Jurkat, Clone E6-1 (cell line): ENCODE results near the gene CCNB3. TPM values are rescaled to one million over a fixed set of nuclear protein-coding genes. Genes with fewer than 3 reads are reported as not detected.
"Not testable (repeated sequence)": the region's sequence is repeated elsewhere in the genome, so short reads cannot be mapped to it uniquely, and the experiment has no call there.

Experiments
- DNase-seq: peaks from one replicate; pipeline ENCODE4 v3.0.0-alpha.2; 2011; ENCODE audit warnings: low read depth, low spot score
- H3K4me3 ChIP-seq: 2 replicates; pipeline ENCODE4 v1.5.1; 2011; ENCODE audit warnings: mild to moderate bottlenecking, low read length, control low read depth, moderate library complexity
- polyA plus RNA-seq: library from polyadenylated mRNA; unstranded; fragments of >200 nt; gene quantifications from one replicate; pipeline ENCODE4 v1.2.1, GENCODE V29; 2012; ENCODE audit warnings: missing spikeins; ENCODE audit not compliant: insufficient read length, insufficient read depth

The CCNB3 gene
- polyA plus RNA-seq: 0.77 TPM

GRCh38 chrX:50204364-50204899 is at the start of gene CCNB3:
CCNB3 (plus strand) TSS chrX:50204765; CDS start chrX:50285164, 80,399 bp downstream.
- DNase-seq: peak; percentile 69
- peak within 1 kb of the TSS; percentile 29 for H3K4me3 ChIP-seq

GRCh38 chrX:50157545-50158135 is 46.9 kb upstream of the CCNB3 start:
- H3K4me3 ChIP-seq: no peak overlapping the region
- no peak for DNase-seq

- no peak overlapping the region for H3K4me3 ChIP-seq
- no peak for DNase-seq
Observed at GRCh38 chrX:50158593-50158992, 46.0 kb upstream of the CCNB3 start.

DNA sequence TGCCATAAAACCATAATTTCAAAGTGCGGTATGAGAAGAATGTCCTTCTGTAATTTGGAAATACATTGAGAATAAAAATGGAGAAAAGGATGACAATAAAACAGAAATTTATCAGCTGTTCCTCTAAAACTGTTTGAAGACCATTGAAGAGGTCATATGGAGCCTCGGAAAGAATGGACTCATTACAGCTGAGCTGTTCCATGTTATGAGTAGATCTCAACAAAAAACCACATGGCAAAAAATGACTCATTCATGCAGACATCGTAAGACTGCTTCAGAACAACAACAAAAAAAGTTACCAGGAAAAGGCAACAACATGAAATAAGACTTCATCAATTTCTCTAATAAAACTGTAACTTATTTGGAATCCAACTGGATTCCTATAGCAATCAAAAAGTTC is 43.4 kb upstream of the CCNB3 start:
- no peak overlapping the region for H3K4me3 ChIP-seq
- no peak for DNase-seq

GRCh38 chrX:50165727-50166126 is 38.8 kb upstream of the CCNB3 start:
- no peak overlapping the region for H3K4me3 ChIP-seq
- no peak for DNase-seq

DNA sequence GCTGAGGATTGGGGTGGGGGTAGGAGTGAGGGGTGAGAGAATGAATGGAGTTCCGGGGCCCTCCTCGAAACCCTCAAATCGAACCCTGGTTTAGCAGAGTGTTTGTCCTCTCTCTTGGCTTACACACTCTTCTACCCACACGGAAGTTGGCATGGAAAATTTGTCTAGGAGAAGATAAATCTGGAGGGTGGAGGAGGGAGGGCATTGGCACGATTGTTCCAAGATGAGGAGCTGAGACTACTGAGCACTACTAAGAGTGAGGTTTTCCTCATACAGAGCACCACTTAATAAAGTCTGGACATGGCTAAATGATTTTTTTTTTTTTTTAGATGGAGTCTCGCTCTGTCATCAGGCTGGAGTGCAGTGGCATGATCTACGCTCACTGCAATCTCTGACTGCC is 37.2 kb upstream of the CCNB3 start:
- no peak overlapping the region for H3K4me3 ChIP-seq
- DNase-seq: no peak

DNA sequence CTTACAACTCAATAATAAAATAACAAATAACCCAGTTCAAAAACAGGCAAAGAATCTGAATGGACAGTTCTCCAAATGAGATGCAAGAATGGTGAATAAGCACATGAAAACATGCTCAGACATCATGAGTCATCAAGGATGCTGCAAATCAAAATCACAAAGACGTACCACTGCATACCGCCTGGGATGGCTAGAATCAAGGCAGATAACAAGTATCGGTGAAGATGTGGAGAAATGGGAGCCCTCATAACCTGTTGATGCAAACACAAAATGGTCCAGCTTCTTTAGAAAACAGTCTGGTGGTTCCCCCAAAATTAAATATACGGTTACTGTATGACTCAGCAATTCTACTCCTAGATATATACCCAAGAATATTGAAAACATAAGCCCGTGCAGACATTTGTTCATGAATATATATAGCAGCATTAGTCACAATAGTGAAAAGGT is 36.3 kb upstream of the CCNB3 start:
- no peak for DNase-seq

GRCh38 chrX:50169717-50170116 is 34.8 kb upstream of the CCNB3 start:
- H3K4me3 ChIP-seq: no peak overlapping the region
- DNase-seq: no peak

More for the DNA sequence above, 36.3 kb upstream of the CCNB3 start:
- no peak overlapping the region for H3K4me3 ChIP-seq

- no peak for DNase-seq
- H3K4me3 ChIP-seq: no peak overlapping the region
Observed at GRCh38 chrX:50180073-50180940, 24.3 kb upstream of the CCNB3 start.

DNA sequence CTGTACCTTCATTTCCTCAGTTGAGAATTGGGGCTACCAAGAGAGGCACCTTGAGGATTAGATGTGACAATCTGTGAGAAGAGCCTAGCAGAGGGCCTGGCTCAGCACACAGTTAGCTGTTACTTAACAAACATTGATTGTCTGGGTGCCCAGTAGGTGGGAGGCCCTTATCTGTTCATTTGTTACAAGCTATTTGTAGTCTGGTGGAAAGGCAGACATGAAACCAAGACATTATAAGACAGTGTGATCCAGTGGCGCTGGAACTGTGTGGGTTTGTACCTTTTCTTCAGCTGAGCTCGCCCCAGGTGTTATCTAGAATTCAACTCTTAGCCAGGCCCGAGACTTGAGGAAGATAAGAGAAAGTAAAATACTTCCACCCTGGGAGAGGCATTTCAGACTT is 20.7 kb upstream of the CCNB3 start:
- H3K4me3 ChIP-seq: no peak overlapping the region
- DNase-seq: no peak

- no peak overlapping the region for H3K4me3 ChIP-seq
- DNase-seq: no peak
Observed at GRCh38 chrX:50188859-50189600, 15.5 kb upstream of the CCNB3 start.

- no peak for DNase-seq
- H3K4me3 ChIP-seq: no peak overlapping the region
Observed at GRCh38 chrX:50198348-50198747, 6.2 kb upstream of the CCNB3 start.

- H3K4me3 ChIP-seq: no peak within 1 kb of the TSS
- no peak for DNase-seq
Observed at GRCh38 chrX:50200907-50201306, 3.7 kb upstream of the CCNB3 start, which contains the start of gene AKAP4. AKAP4 (minus strand) TSS chrX:50201007; CDS start chrX:50200889, 118 bp downstream.

- no peak for DNase-seq
- no peak overlapping the region for H3K4me3 ChIP-seq
Observed at GRCh38 chrX:50202539-50202938, 2.0 kb upstream of the CCNB3 start.

DNA sequence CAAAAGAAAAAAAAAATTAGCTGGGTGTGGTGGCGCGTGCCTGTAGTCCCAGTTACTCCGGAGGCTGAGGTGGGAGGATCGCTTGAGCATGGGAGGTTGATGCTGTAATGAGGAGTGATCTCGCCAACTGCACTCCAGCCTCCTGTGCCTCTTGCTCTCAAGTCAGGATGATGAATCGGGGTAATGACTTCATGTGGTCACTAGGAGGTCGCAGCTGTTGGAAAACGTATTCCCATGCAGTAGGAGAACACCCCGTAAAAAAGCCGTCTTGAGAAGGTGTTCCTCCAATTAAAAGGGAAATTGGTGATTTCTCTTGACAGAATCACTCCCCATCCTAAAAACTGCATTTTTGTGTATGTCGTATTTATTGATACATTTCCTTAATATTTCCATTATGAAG is 2.2 kb downstream of the CCNB3 start:
- no peak overlapping the region for H3K4me3 ChIP-seq
- no peak for DNase-seq

DNA sequence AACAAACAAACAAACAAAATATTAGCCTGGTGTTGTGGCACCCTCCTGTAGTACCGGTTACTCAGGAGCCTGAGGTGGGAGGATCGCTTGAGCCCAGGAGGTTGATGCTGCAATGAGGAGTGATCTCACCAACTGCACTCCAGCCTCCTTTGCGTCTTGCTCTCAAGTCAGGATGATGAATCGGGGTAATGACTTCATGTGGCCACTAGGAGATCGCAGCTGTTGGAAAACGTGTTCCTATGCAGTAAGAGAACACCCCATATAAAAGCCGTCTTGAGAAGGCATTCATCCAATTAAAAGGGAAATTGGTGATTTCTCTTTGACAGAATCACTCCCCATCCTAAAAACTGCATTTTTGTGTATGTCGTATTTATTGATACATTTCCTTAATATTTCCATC is 6.9 kb downstream of the CCNB3 start:
- H3K4me3 ChIP-seq: no peak overlapping the region
- DNase-seq: peak; percentile 14

DNA sequence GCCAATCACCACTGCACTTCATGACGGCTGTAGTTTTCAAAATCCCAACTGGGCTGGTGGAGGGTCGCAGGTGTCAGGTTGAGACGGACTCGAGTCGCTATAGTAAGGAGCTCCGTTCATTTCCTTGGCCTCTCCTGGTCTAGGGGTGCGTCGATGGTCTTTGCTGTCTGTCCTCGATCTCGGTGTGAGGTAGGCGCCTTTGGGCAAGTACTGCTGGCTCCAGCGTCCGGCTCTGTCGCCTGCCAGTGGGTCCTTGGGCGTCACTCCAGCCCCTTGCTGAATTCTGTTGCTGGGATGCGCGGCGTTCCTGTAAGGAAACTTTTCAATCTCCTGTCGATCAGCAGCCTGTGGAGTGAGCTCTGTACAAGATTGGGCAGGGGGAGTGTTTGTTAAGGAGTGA is 76.7 kb downstream of the CCNB3 start:
- DNase-seq: no peak
- no peak overlapping the region for H3K4me3 ChIP-seq

DNA sequence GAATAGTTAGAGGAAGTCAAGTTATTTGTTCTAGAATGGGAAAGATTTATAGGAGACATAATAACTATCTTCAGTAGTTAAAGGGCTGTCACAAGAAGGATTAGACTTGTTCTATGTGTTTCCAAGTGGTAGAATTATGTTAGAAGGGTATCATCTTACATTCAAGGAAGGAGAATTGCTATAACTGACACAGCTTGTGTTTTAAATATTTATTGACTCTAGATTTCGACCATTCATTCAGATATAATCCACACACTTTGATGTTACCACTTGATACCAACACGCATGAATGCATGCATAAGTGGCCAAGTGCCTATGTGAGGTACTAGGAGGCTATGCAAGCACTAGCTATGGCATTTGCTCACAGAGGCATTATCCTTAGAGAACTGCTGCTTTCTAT is 122.7 kb downstream of the CCNB3 start:
- DNase-seq: no peak
- no peak overlapping the region for H3K4me3 ChIP-seq

- not testable (repeated sequence) for H3K4me3 ChIP-seq, DNase-seq
Observed at GRCh38 chrX:50332668-50333067, 128.1 kb downstream of the CCNB3 start.

GRCh38 chrX:50333308-50333707 is 128.7 kb downstream of the CCNB3 start:
- DNase-seq: no peak

More at GRCh38 chrX:50333308-50333707, 128.7 kb downstream of the CCNB3 start:
- H3K4me3 ChIP-seq: no peak overlapping the region
